EH (cell line): ENCODE results near the gene RNF224.
"Not testable (repeated sequence)": the region's sequence is repeated elsewhere in the genome, so short reads cannot be mapped to it uniquely, and the experiment has no call there.

Experiments used
- DNase-seq: peaks from one replicate; pipeline ENCODE4 v3.0.0-alpha.2; 2015; ENCODE audit warnings: low read depth

The RNF224 gene

GRCh38 chr9:137240841-137241489 is 13.7 kb downstream of the RNF224 start, which contains the start of gene TUBB4B:
Gene TUBB4B (plus strand): TSS chr9:137241287. CDS start chr9:137241361, 74 bp downstream.
- DNase-seq = peak; percentile 100

DNA sequence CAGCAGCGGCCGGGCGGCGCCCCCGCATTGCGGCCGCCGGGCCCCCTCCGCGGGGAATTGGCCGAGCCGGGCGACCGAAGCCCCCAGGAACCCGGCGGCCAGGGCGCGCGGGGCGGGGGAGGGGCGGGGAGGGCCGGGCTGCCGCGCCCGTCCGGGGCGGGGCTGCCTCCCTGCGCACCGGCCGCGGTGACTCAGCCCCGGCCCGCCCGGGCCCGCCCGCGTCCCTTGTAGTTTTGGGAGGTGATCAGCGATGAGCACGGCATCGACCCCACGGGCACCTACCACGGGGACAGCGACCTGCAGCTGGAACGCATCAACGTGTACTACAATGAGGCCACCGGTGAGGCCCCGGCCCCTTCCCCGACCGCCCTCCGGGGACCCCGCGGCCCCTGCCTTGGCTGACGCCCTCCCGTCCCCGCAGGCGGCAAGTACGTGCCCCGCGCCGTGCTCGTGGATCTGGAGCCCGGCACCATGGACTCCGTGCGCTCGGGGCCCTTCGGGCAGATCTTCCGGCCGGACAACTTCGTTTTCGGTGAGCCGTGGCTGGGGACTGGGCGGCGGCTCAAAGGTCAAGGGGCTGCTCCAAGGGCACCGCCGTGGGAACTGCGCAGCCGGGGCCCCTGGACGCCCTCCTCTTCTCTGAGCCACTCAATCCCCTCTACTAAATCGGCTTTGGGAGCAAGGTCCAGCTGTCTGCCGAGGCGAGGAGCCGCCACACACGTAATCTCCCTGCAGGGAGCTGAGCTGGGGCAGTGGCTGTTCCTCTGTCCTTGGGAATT is 14.4 kb downstream of the RNF224 start:
- DNase-seq = peak; percentile 66

DNA sequence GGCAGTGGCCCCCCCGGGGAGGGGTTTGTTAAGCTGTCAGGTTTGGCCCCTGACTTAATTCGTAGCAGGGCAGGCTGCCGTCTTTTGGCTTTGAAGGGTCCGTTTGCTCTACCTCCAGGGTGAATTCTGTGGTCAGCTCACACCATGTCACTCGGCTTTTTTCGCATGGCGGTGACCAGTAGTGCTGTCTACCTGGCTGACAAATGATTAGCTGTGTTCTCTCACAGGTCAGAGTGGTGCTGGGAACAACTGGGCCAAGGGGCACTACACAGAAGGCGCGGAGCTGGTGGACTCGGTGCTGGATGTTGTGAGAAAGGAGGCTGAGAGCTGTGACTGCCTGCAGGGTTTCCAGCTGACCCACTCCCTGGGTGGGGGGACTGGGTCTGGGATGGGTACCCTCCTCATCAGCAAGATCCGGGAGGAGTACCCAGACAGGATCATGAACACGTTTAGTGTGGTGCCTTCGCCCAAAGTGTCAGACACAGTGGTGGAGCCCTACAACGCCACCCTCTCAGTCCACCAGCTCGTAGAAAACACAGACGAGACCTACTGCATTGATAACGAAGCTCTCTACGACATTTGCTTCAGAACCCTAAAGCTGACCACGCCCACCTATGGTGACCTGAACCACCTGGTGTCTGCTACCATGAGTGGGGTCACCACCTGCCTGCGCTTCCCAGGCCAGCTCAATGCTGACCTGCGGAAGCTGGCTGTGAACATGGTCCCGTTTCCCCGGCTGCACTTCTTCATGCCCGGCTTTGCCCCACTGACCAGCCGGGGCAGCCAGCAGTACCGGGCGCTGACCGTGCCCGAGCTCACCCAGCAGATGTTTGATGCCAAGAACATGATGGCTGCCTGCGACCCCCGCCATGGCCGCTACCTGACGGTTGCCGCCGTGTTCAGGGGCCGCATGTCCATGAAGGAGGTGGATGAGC is 15.2 kb downstream of the RNF224 start:
- DNase-seq = no peak

DNA sequence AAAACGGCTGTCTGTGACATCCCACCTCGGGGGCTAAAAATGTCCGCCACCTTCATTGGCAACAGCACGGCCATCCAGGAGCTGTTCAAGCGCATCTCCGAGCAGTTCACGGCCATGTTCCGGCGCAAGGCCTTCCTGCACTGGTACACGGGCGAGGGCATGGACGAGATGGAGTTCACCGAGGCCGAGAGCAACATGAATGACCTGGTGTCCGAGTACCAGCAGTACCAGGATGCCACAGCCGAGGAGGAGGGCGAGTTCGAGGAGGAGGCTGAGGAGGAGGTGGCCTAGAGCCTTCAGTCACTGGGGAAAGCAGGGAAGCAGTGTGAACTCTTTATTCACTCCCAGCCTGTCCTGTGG is 15.9 kb downstream of the RNF224 start:
- not testable (repeated sequence) for DNase-seq

DNA sequence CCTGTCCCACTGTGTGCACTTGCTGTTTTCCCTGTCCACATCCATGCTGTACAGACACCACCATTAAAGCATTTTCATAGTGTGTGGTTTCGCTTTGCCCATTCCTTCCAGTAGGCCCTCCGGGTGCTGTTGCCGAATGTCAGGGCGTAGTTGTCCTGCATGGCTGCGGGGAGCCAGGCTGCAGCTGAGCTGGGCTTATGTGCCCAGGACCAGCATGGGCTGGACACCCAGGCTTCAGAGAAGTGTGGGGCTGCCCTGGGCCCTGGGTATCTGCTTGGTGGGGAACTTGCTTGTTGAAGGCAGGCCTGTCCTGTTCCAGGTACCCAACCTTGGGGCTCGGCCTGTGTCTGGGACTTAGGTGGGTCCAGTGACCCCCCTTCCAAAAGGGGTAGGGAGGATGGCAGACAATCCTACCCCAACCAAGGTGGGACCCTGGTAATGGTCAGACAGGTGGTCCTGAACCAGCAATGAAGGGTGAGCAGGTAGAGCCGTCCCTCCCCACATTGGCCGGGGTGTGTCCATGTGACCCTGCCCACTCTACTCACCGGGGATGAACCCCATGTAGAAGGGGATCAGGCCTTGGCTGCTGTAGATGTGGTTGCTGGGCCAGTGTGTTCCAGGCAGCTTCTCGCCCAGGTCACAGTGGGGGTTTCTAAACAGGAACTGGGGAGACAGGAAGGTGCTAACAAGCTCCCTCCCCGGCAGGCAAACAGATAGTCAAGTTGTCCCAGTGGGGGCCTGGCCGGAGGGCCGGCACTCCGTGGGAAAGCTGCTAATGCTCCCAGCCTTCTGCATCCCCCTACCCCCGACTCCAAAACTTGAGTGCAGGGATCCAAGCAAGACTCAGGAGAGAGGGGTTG is 16.6 kb downstream of the RNF224 start:
- peak; percentile 23 for DNase-seq

GRCh38 chr9:137244486-137245449 is 17.5 kb downstream of the RNF224 start:
- DNase-seq = no peak

DNA sequence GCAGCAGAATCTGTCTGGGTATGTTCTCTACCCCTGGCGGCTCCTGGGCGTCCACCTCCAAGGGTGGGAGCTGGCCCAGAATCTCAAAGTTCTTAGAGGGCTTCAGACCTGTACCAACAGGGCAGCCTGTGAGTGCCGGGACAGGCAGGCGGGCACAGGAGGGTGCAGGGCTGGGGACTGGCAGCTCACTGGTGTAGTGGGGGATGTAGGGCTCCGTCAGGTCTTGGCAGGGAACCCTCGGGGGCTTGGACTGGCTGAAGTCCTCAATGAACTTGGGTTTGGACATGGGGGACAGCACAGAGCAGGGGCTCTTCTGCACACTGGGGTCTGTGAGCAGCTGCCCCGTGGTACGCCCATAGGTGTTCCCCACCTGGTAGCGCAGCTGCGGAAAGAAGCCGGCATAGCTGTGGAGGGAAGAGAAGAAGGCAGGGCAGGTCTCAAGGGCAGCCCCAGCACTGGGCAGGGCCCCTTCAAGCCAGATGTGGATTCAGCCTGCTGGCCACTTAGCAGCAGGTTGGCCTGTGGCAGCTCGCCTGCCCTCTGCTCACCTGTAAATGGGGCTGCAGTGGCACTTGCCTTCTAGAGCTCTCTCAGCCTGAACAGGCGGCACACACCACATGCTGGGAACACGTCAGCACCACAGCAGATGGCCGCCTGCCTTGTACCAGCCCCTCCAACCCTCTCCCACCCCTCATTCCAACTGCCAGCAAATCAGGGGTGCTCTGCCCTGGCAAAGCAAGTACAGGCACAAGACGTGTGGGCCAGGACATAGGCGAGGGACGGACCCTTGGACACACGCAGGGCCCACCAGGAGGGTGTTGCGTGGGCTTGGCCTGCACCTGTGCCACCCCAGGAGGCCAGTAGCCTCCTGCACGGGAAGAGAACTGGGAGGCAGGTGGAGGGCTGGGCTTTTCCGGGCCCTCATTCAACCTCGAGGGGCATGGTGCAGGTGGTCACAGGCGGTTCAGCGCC is 18.4 kb downstream of the RNF224 start:
- DNase-seq = no peak

- DNase-seq = no peak
These were observed 20.0 kb downstream of the RNF224 start for GRCh38 chr9:137247135-137247915.

GRCh38 chr9:137247916-137248175 is 20.5 kb downstream of the RNF224 start:
- DNase-seq = no peak

- no peak for DNase-seq
These were observed 23.3 kb downstream of the RNF224 start for GRCh38 chr9:137250329-137251193.

- no peak for DNase-seq
These were observed 23.8 kb downstream of the RNF224 start, which contains the start of gene STPG3 for GRCh38 chr9:137251194-137251461. Gene STPG3 (plus strand): TSS chr9:137251286. CDS start chr9:137251287, 1 bp downstream.

GRCh38 chr9:137251490-137252268 is 24.4 kb downstream of the RNF224 start:
- no peak for DNase-seq

- no peak for DNase-seq
These were observed 25.5 kb downstream of the RNF224 start for GRCh38 chr9:137252555-137253506.

DNA sequence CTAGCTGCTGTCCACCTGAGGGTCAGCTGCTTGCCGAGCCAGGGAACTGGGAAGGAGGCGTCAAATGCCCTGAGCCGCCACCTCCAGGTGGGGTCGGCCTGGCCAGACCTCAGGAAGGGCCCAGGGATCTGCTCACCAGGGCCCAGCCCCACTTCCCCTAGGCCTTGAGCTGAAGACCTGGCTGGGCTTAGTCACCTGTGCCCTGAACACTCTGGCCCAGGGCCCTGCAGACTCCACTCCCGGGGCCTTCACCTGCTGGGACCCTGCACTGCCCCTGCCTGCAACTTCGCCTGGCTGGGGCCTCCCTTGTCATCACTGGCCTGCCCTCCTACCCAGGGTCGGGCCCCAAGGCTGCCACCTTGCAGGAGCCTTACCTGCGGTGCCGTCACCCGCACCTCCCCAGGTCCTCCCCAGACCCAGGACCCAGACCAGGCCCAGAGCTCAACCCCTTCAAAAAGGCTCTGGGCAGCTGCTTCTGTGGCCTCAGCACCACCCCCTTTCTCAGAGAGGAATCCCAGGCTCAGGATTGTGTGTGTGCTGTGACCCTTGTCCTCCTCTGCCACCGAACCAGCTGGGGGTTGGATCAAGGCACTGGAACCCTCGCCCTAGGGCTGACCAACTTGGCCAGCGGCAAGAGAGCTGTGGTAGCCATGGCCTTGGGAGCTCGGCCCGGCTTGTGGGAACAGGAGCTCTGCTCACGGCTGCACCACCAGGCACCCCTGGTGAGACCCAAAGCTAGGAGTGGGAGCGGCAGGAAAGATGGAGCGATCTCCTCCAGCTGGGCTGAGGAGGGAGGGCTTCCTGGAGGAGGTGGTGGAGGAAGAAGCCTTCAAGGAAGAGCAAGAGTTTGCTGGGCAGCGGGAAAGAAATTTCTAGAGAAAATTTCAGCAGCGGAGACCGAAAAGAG is 26.7 kb downstream of the RNF224 start:
- peak; percentile 21 for DNase-seq
